SHP77 (cell line): ENCODE results near the gene FRMD8.

Experiments
- DNase-seq, 2 experiments: peaks; one replicate each; lab custom pipeline; 2025; lab: John Stamatoyannopoulos, UW

The FRMD8 gene

GRCh38 chr11:65454696-65455456, 68.4 kb downstream of the FRMD8 start:
- peak; percentile 73 to 79 for DNase-seq

- DNase-seq: no peak
Measured at GRCh38 chr11:65456418-65456817, 70.0 kb downstream of the FRMD8 start.

DNA sequence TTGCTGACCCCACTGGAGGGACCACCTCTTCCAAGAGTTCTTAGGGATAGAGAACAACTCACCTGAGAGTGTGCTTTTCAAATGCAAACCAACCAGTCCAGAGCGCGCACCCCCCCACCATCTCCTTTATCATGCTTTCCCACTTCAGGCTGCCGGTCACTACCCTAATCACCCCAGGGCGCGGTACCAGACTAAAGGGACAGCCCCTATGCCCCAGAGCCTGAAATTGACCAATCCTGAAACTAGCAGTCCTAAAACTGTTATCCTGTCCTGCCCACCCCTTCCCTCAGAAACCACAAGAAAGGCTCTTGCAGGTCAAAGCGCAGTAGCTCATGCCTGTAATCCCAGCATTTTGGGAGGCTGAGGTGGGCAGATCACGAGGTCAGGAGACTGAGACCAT, 73.1 kb downstream of the FRMD8 start:
- DNase-seq: no peak
